LHCN-M2 (cell line): ENCODE results near the gene STK32C. TPM values are rescaled to one million over a fixed set of nuclear protein-coding genes. Genes with fewer than 3 reads are reported as not detected.
A peak's percentile ranks its signal among the peaks of the same experiment; 100 is the strongest.
"Not testable (repeated sequence)": the region's sequence is repeated elsewhere in the genome, so short reads cannot be mapped to it uniquely, and the experiment has no call there.

Experiments
- DNase-seq: peaks from one replicate; pipeline ENCODE4 v3.0.0-alpha.2; 2012; ENCODE audit warnings: low read depth
- total RNA-seq: library from RNA; depleted of rRNA; stranded (reverse); fragments of >200 nt; gene quantifications from 2 replicates; pipeline ENCODE4 v1.2.3, GENCODE V29; 2014

The STK32C gene
- total RNA-seq, 1 experiment from 2014 or later, result 12.6 TPM

- peak; percentile 92 for DNase-seq
Measured at GRCh38 chr10:132319853-132320653, 12.3 kb upstream of the STK32C start.

GRCh38 chr10:132317477-132317876, 9.7 kb upstream of the STK32C start:
- DNase-seq, result not testable (repeated sequence)

DNA sequence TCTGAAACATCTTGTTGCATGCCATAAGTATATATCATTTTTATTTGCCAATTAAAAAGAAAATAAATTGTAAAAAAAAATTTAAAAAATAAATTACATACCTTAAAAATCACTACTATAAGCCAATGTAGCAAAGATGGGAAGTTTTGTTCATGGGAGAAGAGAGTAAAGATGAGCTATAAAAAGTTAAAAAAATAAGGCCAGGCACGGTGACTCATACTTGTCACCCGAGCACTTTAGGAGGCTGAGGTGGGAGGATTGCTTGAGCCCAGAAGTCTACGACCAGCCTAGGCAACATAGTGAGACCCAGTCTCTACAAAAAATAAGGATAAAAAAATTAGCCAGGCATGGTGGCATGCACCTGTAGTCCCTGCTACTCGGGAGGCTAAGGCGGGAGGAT, 8.4 kb upstream of the STK32C start:
- no peak for DNase-seq

DNA sequence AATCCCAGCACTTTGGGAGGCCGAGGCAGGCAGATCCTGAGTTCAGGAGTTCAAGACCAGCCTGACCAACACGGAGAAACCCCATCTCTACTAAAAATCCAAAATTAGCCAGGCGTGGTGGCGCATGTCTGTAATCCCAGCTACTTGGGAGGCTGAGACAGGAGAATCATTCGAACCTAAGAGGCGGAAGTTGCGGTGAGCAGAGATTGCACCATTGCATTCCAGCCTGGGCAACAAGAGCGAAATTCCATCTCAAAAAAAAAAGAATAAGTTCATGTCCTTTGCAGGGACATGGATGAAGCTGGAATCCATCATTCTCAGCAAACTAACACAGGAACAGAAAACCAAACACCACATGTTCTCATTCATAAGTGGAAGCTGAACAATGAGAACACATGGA, 7.1 kb upstream of the STK32C start:
- not testable (repeated sequence) for DNase-seq

- DNase-seq, result no peak
Measured at GRCh38 chr10:132314336-132314735, 6.6 kb upstream of the STK32C start.

- DNase-seq, result no peak
Measured at GRCh38 chr10:132313865-132314264, 6.1 kb upstream of the STK32C start.

- DNase-seq, result no peak
Measured at GRCh38 chr10:132313305-132313704, 5.6 kb upstream of the STK32C start.

DNA sequence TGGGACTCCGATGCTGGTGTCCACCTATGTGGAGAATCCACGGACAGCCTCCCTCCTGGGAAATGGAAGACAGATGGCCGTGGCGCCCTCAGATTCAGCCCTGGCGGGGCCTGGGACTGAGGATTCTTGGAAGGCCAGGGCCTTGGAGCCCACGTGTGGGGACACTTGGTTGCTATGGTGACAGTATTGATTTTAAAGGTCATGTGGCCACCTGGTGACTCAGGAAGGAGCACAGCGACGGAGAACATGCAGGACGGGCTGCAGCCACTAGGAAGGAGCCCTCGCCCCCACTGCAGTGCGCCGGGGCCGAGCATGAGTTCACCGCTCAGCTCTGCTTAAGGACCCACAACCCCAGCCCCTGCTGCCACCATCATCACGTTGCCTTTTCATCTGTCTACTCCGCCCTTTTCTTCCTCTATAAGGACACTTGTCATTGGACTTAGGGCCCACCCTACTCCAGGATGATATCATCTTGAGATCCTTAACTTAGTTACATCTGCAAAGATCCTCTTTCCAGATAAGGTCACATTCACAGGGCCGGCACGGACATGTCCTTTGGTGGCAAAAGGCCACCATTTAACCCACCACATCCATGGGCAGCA, 3.7 kb upstream of the STK32C start:
- no peak for DNase-seq

DNA sequence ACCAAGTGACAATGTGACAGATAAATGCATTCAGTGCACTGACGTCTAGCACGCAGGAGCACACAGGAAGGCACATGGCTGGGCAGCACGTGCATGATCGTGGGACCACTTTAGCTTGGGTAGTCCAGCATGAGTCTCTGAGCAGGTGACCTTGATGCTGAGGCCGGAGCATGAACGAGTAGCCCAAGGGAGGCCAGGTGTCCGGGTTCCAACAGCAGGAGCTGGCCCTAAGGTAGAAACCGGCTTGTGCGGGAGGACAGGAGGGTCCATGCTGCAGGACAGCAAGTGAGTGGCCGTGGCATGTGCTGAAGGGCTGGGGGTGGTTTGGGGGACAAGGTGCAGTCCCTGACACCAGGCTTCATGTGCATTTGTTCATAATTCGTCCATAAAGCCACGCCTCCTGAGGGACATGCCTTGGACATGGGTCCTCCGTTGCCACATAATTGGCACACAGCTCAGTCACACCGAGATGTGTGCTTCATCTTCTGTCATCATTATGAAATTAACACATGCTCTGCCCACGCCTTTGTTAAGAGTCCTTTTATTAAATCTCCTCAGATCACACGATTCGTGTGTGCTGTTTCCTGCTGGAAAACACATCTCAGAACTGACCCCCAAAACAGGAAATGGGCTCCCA, 3.1 kb upstream of the STK32C start:
- no peak for DNase-seq

DNA sequence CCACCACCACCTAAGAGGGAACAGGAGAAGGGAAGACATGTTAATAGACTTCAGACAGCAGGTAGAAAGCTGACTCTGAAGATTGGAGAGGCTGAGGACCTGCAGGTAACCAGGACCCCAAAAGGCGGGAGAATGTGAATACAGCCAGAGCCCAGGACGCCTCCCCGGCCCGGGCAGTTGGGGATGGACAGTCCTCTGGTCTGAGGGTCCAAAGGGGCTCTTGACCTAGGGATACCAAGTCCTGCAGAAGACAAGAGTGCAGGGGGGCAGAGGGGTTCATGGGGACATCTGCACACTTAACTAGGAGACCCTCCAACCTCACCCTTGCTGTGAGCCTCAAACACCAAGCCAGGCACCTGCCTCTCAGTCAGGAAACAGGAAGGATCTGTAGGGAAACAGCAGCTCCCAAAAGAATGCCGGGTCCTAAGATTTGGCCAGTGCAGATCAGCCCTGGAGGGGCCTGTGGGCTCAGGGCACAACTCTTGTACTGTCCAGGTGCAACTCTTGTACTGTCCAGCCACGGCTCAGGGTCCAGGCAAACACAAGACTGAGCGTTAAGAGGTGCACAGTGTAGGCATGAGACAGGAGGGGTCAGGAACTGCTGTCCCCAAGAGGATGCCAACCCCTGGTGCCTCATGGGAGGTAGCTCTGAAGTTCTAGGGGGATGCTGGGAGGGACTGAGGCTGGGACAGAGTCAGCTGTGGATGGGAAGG, 2.3 kb upstream of the STK32C start:
- no peak for DNase-seq

DNA sequence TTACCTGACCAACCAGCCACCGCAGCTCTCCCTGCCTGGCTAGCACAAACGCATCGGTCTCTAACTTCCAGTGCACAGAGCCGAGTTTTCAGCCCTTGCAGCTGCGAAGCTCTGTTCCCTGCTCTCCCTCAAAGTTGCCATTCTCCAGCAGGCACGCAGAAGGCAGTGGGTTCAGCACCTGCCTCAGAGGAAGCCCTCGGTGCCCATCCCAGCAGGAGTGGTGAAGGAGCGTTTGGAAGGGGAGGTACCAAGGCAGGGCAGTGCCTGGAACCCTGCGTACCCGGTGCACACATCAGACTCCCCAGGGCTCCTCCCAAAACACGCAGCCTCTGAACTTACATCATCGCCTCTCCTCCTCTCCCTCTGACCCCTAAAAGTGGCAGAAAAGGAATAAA, 1.7 kb upstream of the STK32C start:
- DNase-seq, result no peak

- no peak for DNase-seq
Measured at GRCh38 chr10:132308587-132309470, 1.1 kb upstream of the STK32C start.

DNA sequence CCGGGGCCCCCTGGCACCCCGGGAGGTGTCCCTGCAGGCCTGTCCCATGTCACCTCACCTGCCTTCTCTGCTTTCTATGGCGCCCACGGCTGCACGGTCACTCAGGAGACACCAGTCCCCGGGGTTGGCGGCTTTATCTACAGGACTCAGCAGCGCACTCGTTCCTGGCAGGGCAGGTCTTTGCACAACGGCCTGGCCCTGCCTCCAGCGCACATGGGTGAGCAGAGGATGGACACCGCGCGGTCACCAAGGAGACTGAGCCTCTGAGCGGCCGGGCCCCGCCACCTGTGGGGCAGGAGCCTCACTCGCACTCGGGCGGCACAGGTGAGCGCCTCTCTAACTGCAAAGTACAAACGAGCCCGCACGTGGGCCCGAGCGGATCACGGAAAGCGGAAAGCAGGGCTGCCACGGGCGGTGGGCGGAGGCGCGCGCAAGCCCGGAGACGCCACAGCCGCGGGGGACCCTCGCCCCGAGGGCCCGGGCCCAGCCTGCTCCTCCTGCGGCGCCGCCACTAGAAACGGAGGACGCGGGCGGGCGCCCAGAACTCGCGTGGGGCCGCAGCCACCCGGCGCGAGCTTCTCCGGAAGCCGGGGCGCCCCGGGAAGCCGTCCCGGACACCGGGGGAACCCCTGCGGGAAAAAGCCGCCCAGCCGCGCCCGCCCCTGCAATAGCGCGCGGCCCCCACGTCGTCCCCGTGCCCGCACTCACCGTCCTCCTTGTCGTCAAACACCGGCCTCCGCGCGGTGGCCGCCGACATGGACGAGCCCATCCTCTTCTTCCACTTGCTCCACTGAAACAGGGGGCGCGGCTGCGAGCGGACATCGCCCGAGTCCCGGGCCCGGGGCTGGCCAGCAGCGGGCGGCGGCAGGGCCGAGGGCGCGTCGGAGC, 642 bp downstream of the STK32C start:
- DNase-seq, result no peak

DNA sequence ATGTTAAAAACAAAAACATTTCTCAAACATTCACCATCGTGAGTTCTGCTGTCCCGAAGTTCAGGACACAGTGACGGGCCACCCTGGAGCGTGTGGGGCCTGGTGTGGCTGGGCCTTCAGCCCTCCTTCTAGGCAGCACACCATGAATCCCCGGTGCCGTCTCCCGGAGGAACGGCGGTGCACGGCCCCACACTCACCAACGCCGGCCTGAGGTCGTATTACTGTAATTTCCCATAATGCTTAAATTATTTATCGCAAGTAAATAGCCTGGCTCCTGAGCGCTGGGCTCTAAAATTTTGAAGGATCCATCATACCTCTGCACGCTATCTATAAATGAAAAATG, 1.4 kb downstream of the STK32C start:
- no peak for DNase-seq

- DNase-seq, result no peak
Measured at GRCh38 chr10:132305654-132306342, 2.0 kb downstream of the STK32C start.

DNA sequence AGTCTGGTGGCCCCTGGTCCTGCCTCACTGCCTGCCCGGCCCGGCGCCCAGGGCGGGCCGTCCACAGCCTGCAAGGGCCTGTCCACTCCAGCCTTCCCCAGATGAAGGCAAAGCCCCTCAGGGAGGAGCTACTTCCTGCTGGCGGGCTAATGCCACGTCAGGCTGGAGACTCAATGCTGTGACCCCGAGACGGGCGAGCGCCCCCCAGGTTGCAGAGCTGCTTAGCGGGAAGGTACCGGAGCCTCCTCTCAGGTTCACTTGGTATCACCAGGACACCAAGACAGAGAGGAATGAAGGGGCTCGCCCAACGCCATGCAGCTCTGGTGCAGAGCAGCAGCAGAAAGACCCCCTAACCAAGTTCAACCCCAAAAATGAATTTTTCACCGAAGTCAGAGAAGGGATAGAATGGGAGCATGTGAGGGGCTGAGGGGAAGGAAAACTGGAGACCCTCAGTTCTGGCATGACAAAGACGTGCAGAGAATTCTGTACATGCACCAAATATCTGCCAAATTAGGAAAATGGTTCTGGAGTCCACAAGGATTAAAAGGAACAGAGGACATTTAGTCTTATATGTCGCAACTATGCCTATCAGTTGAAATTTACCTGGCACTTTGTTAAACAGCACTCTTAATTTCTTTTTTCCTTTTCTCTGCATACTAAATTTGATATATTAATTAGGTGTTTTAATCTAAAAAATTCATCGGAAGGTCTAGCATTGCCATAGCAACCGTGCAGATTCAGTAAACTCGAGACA, 2.8 kb downstream of the STK32C start:
- DNase-seq, result no peak

- no peak for DNase-seq
Measured at GRCh38 chr10:132303361-132304115, 4.2 kb downstream of the STK32C start.
